Omental fat pad (tissue), 4 donors: ENCODE results near the gene TSPAN14. TPM values are rescaled to one million over a fixed set of nuclear protein-coding genes. Genes with fewer than 3 reads are reported as not detected.

ENCODE experiments used
- ATAC-seq: fragments of 150-250 bp; one replicate; pipeline ENCODE4 v1.9.1; 2016; ENCODE audit warnings: mild to moderate bottlenecking, moderate library complexity; ENCODE audit not compliant: low FRiP score
- DNase-seq: peaks from one replicate; pipeline ENCODE4 v3.0.0-alpha.2; 2019; ENCODE audit warnings: low spot score
- CTCF ChIP-seq, 3 donors: fragments of 450-650 bp; IDR thresholded peaks; one replicate each; pipeline ENCODE4 v1.5.1; 2016 to 2017; ENCODE audit warnings: antibody characterized with exemption in 3 of 3, mild to moderate bottlenecking in 3 of 3, moderate library complexity in 2 of 3
- total RNA-seq, 4 donors: library from RNA; depleted of rRNA; stranded (reverse); fragments of >200 nt; gene quantifications; one replicate each; pipeline ENCODE4 v1.1.0, GENCODE V29; 2016

TSPAN14 gene
- total RNA-seq, 4 donors from 2014 or later: 42.4 to 114 (median 91.6) TPM

DNA sequence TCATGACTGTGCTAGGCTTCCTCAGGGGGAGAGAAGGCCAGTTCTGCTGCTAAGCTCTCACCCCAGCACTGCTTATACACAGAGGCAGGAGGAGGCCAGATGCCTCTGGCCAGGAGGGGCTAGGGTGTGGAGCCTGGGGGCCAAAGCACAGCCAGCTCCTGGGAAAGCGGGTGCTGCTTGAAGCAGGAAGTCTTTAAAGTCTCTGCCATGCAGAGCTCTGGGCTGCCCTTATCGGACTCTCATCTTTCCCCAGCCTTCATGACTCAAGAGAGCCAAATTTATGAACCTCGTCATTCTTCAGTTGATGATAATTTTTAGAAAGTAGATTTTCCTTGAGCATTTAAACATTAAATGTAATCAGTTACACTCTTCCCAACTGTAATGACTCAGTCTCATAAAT is 11.2 kb upstream of the TSPAN14 start:
- DNase-seq: no peak
- no peak for ATAC-seq
- no peak for TF ChIP-seq CTCF (IDR thresholded peaks at IDR 0.05)

- no peak for TF ChIP-seq CTCF (IDR thresholded peaks at IDR 0.05)
- peak; percentile 29 for ATAC-seq
- no peak for DNase-seq
These were observed 10.6 kb upstream of the TSPAN14 start for GRCh38 chr10:80443531-80443974.

- no peak for DNase-seq
- no peak for TF ChIP-seq CTCF (IDR thresholded peaks at IDR 0.05)
- ATAC-seq: no peak
These were observed 10.0 kb upstream of the TSPAN14 start for GRCh38 chr10:80444124-80444523.

DNA sequence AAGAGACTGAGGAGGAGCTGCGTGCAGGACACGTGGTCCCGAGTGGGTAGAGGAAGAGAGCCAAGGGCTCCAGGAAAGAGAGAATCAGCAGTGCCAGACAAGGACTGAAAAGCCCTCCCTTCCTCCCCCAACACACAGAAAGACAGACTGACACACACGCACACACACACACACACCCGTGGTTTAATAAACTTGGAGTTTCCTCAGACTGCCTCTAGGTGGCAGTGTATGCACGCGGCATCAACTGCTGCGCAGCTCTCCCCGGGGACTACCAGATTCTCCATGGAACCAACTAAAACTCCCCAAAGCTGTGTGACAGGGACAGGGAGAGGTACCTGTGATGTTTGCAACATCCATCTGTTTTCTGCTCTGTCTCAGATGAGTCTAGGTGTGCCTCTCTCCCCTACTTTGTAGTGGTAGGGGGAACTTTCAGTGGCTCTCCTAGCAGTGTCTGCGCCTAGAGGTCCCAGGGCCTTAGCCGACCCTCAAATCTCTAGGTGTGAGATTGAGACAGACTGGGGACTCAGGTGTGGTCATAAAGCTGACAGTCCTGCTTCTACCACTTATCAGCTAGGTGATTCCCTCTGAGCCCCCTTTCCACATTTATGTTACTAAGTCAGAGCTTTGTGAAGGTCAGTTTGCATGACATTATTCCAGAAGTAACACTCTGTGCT is 9.3 kb upstream of the TSPAN14 start:
- no peak for TF ChIP-seq CTCF (IDR thresholded peaks at IDR 0.05)
- DNase-seq: no peak
- peak; percentile 81 for ATAC-seq

DNA sequence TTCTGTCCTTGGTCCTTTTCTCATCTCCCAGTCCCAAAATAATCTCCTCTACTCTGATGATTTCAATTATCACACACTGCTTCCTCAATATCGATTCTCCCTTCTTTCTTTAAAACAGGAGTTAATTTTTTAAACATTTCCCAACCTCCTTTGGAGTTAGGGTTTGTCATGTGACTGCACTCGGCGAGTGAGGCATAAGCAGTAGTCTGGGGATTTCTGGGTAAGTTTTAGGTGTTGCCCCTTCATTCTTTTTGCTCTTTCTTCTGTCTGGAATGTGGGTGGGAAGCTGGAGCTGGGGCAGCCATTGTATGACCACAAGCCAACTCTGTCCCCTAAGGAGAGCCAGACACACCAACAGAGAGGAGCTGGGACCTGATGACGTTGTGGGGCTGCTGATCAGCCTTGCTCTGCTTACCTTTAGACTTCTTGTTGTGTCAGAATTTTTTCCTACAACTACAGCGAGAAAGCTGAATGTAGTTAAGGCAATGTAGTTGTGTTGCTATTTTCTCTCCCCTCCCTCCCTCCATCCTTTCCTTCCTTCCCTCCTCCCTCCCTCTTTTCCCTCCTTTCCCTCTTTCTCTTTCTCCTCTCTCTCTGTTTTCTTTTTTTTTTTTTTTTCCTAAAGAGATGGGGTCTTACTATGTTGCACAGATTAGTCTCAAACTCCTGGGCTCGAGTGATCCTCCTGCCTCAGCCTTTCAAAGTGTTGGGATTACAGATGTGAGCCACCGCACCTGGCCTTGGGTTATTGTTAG is 6.5 kb upstream of the TSPAN14 start:
- no peak for TF ChIP-seq CTCF (IDR thresholded peaks at IDR 0.05)
- DNase-seq (no peak), ATAC-seq (no peak)

- DNase-seq: no peak
- no peak for TF ChIP-seq CTCF (IDR thresholded peaks at IDR 0.05)
- ATAC-seq: no peak
These were observed 5.7 kb upstream of the TSPAN14 start for GRCh38 chr10:80448209-80448942.
